SU-DHL-6 (cell line): ENCODE results near the gene SPECC1.
"Not testable (repeated sequence)": the region's sequence is repeated elsewhere in the genome, so short reads cannot be mapped to it uniquely, and the experiment has no call there.

Experiments
- CTCF ChIP-seq: fragments of 200-600 bp; sonication (generic); IDR thresholded peaks from one replicate; pipeline ENCODE4 v1.5.1; 2017; ENCODE audit warnings: antibody characterized with exemption, mild to moderate bottlenecking, low read length, moderate library complexity; ENCODE audit not compliant: insufficient read depth, poor library complexity, severe bottlenecking
- EZH2phosphoT487 ChIP-seq: fragments of 200-600 bp; sonication (generic), shearing (Covaris generic); conservative IDR thresholded peaks from 2 replicates; pipeline ENCODE4 v1.6.1; 2018; ENCODE audit warnings: mild to moderate bottlenecking, antibody characterized with exemption, low read length, moderate library complexity, mixed read lengths

GRCh38 chr17:20352567-20352966 lies 343.4 kb downstream of the SPECC1 start:
- not testable (repeated sequence) for TF ChIP-seq CTCF, EZH2phosphoT487
